ENCODE measurements around the gene SPSB4.
"Not testable (repeated sequence)": the region's sequence is repeated elsewhere in the genome, so short reads cannot be mapped to it uniquely, and the experiment has no call there.

Gene SPSB4

DNA sequence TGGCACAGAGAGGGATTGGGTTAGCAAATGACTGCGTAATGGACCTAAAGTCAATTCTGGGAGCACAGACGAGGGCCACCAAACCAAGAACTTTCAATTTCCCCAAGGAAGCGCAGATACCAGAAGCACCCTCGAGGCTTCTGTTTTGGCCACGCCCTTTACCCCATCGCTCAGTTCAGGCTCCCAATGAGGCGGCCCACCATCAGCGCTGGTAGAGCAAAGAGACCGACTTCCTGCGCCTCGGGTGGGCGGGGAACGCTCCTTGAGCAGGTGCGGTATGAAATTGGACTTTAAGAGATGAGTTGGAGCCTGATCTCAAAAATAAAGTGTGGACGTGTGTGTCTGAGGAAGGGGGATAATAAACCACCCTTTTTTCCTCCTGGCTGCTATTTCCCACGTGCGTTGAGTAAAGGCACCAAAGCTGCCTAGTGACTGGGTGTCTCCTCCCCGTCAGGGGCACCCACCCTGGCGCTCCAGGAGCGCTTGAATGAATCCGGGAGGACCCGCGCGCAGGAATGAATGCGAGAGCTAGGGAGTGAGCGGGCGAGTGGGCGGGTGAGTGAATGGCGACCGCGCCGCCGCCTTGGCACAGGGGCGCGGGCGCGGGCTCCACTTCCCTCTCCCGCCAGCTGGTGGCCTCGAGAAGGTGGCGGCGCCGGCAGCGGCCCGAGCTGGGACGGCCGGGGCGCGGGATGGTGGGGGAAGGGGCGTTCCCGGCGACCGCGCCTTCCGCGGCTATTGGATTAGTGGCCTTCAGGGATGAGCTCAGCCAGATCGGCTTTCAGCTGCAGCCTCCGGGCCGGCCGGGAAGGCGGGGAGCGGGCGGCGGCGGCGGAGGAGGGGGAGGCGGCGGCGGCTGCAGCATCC lies at the start of gene SPSB4:
SPSB4 (plus strand) TSS at position 772 of the 867 bp plus-strand sequence. CDS start 14,758 bp downstream, outside the sequence.
- DNase-seq: peak; percentile 87

- no peak for DNase-seq
Measured at GRCh38 chr3:141006344-141006743, 44.8 kb upstream of the SPSB4 start.

- no peak for DNase-seq
Measured at GRCh38 chr3:141009496-141009895, 41.7 kb upstream of the SPSB4 start.

DNA sequence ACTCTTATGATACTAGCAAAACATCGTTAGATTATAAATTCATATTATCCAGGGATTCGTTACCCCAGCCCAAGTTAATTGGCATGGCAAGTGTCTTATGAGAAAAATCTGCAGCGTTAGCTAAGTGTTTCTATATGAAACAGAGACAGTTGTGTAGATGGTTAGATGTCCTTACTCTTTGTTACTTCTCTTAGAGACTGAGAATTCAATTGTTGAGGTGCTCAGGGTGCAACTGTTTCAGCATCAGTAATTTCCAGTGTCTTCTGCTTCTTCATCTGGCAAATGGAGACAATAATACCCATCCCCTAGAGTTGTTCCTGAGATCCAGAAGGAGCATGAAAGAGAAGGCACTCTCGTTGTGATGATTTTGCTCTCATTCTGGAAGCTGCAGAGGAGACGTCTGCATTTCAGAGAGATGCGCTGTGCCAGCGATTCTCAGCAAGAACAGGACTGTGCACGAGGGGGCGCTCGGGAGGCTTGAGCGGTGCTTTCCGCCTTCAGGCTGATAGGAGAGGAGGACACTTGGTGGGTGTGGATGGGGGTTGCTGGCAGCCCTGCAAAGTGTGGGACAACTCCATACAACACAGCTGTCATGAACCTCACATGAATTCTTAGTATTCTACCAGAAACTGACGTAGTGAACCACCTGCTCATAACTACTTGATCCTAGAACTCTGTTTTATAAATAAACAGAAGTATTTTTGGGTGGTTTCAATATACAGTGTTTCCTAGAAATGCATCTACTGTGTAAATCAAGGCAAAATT lies 39.7 kb upstream of the SPSB4 start:
- peak; percentile 87 for DNase-seq

GRCh38 chr3:141011997-141012262 lies 39.2 kb upstream of the SPSB4 start:
- DNase-seq: no peak

DNA sequence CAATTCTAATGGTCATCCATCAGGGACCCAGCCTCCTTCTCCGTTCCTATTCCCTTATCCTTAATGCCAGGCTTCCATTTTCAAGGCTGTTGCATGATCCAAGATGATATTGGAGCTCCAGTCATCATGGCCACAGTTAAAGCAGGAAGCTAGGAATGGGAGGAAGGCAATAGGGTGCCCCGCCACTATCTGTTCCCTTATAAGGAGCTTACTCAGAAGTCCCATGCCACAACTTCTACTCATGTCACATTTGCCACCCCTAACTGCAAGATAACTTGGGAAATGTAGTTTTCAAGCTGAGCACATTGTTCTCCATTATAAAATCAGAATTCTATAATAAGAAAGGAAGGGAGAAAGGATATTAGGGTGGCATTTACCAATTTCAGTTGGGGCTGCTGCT lies 38.6 kb upstream of the SPSB4 start:
- peak; percentile 68 for DNase-seq

DNA sequence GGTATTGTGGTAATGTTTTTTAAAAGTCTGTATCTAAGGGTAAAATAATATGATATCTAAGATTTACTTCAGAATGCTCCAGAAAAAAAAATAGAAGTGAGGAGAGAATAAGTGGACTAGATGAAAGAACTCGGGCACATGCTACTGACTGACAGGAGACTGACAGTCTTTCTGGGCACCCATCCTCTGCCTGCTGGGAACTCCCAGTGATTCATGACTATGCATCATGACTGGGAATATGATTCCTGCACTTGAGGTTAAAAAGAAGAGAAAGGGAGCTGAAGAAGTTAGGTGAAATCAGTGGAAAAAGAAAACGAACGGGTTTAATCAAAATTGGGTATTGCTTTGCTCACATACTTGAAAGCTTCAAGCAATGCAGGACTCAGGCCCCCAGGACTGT lies 35.7 kb upstream of the SPSB4 start:
- no peak for DNase-seq

- DNase-seq: not testable (repeated sequence)
Measured at GRCh38 chr3:141017366-141018322, 33.5 kb upstream of the SPSB4 start.

- no peak for DNase-seq
Measured at GRCh38 chr3:141019244-141019643, 31.9 kb upstream of the SPSB4 start.

- DNase-seq: no peak
Measured at GRCh38 chr3:141020143-141020830, 30.9 kb upstream of the SPSB4 start.

DNA sequence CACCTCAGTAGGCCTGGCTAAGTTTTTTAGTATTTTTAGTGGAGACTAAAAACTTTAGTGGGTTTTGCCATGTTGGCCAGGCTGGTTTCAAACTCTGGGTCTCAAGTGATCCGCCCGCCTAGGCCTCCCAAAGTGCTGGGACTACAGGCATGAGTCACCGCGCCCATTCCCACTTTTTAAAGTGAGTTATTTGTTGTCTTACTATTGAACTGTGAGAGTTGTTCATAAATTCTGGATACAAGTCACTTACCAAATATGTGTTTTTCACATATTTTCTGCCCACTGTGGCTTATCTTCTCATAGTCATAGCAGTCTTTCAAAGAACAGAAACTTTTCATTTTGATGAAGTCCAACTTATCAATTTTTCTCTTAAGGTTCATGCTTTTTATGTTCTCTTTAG lies 29.9 kb upstream of the SPSB4 start:
- DNase-seq: no peak

DNA sequence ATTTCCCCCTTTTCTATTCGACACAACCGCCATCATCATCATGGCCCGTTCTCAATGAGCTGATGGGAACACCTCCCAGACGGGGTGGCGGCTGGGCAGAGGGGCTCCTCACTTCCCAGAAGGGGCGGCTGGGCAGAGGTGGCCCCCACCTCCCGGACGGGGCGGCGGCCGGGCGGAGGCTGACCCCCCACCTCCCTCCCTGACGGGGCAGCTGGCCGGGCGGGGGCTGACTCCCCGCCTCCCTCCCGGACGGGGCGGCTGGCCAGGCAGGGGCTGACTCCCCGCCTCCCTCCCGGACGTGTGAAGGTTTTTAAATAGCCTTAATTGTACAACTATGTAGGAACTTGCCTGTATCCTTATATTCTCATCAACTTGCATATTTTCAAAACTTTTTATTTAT lies 20.9 kb upstream of the SPSB4 start:
- DNase-seq: no peak

DNA sequence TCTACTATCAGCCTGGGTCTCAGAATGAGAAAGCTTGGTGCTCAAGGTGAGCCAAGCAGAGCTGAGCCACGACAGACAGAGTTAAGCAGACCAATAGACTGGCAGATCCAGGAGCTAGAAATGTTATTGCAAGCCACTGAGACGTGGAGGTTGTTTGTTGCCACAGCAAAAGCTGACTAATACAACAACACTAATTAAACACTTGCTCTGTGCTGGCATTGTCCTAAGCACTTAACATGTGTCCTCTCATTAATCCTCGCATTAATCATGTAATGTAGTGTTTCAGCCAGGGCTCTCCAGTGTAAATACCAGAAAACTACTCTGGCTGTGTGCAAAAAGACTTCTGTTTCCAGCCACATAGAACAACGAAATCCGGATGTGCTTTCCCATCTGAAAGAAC lies 11.6 kb upstream of the SPSB4 start:
- no peak for DNase-seq

DNA sequence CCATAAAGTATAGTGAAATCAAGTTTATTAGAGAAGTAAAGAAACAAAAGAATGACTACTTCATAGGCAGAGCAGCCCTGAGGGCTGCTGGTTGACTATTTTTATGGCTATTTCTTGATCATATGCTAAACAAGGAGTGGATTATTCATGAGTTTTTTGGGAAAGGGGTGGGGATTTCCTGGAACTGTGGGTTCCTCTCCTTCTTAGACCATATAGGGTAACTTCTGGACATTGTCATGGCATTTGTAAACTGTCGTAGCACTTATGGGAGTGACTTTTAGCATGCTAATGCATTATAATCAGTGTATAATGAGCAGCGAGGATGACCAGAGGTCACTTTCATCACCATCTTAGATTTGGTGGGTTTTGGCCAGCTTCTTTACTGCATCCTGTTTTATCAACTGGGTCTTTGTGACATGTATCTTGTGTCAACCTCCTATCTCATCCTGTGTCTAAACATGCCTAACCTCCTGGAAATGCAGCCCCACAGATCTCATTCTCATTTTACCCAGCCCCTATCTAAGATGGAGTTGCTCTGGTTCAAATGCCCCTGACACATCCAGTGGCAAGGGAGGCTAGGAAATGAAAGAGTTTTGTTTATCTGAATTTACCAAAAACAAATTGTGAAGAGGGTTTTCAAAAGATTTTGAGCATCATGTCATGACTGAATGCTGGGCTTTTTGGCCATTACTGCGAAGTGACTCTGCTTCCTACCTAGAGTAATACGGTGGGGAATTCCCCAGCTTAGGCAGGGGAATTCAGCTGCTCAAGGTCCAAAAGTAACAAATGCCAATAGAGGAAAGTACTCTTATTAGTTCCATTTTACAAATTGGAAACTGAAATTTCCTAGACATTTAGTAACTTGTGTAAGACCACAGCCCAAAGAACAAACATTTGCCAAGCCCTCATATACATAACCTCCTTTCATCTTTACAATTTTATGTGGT lies 6.2 kb upstream of the SPSB4 start:
- no peak for DNase-seq

- no peak for DNase-seq
Measured at GRCh38 chr3:141045849-141046248, 5.3 kb upstream of the SPSB4 start.

GRCh38 chr3:141047168-141047567 lies 4.0 kb upstream of the SPSB4 start:
- DNase-seq: no peak

- DNase-seq: peak; percentile 66
Measured at GRCh38 chr3:141049681-141050080, 1.5 kb upstream of the SPSB4 start.

GRCh38 chr3:141051443-141052200 lies 475 bp downstream of the SPSB4 start:
- DNase-seq: peak; percentile 74

GRCh38 chr3:141052201-141053069 lies 1.3 kb downstream of the SPSB4 start:
- peak; percentile 56 for DNase-seq

GRCh38 chr3:141055136-141055535 lies 4.0 kb downstream of the SPSB4 start:
- no peak for DNase-seq

Data from NCI-H146 (cell line).